Stimulated activated CD4-positive, alpha-beta T cell treated with anti-CD3 and anti-CD28 coated beads, Interleukin-15, amount 100 ng/mL, for 48 hours (primary cell): ENCODE data around the gene ALKBH4.
A peak's percentile ranks its signal among the peaks of the same experiment; 100 is the strongest.
"Not testable (repeated sequence)": the region's sequence is repeated elsewhere in the genome, so short reads cannot be mapped to it uniquely, and the experiment has no call there.

Experiments
- DNase-seq, 2 donors: peaks; one replicate each; pipeline ENCODE4 v3.0.0-alpha.2; 2020; ENCODE audit warnings: low read depth in 2 of 2

ALKBH4 gene

GRCh38 chr7:102455596-102455995 lies 9.1 kb downstream of the ALKBH4 start:
- DNase-seq: no peak

- DNase-seq: not testable (repeated sequence)
These were observed 9.7 kb downstream of the ALKBH4 start for GRCh38 chr7:102454932-102455331.

- no peak for DNase-seq
These were observed 10.2 kb downstream of the ALKBH4 start for GRCh38 chr7:102454468-102454867.

DNA sequence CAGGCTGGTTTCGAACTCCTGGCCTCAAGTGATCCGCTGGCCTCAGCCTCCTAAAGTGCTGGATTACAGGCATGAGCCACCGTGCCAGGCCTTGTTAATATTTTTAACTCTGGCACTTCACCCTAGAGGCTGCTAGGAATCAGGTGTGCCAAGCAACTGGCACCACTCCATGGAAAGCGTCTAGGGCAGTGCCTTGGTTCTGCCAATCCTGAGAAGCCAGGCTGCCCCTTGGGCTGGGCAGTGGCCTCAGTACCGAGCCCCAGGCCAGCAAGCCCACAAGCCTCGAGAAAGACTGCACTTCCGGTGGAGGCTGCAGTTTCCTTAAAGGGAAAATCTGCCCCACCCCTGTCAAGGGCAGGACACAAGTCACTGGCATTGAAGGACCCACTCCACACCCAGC lies 11.3 kb downstream of the ALKBH4 start:
- no peak for DNase-seq

DNA sequence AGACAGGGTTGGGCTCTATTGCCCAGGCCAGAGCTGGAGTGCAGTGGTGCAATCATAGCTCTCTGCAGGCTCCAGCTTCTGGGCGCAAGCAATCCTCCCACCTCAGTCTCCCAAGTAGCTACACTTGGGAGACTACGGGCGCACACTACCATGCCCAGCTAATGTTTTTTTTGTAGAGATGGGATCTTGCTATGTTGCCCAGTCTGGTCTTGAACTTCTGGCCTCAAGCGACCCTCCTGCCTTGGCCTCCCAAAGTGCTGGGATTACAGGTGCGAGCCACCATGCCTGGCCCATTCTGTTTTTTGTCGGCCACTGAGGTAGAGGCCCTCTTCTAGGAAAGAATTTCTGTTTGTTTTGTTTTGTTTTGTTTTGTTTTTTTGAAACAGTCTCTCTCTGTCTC lies 12.2 kb downstream of the ALKBH4 start:
- DNase-seq: no peak

DNA sequence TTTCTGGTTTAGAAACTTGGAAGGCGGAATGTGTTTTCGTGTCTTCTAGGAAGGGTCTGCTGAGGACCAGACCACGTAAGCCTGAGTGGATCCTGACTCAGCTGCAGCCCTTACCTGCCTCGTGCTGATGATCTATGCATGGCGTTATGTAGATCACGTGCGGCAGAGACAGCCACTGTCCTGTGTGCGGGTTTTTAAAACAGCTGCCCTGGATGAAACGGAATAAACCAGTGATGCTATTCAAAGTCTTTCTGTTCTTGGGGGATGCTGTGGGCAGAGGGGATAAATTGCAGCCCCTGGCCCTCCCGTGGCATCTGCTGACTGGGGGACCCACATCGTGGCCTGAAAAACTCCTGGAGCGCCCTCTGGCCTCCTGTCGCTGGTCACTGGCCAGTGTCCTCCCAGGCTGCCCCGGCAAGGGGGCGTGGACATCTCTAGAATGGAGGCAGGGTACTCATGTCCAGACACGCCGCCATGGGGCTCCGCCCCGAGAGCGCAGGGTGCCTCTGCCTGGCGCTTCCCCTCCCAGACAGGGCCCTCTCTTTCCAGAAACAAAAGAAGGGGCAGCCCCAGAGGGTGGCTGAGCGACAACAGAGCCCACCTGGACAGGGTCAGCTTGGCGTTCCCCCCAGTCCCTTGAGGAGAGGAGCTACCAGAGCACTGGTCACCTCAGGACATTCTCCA lies 13.2 kb downstream of the ALKBH4 start:
- no peak for DNase-seq

GRCh38 chr7:102450242-102450641 lies 14.4 kb downstream of the ALKBH4 start:
- DNase-seq: no peak

DNA sequence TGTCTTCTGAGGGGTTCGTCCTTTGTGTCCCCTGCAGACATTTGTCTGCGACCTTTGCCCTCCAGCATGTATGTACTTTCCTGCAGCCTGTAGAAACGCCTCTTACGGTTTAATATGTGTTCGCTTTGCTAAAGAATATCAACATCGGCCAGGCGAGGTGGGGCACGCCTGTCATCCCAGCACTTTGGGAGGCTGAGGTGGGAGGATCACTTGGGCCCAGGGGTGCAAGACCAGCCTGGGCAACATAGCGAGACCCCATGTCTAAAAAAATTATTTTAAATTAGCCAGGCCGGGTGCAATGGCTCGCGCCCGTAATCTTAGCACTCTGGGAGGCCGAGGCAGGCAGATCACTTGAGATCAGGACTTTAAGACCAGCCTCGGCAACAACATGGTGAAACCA lies 15.5 kb downstream of the ALKBH4 start:
- DNase-seq: no peak

DNA sequence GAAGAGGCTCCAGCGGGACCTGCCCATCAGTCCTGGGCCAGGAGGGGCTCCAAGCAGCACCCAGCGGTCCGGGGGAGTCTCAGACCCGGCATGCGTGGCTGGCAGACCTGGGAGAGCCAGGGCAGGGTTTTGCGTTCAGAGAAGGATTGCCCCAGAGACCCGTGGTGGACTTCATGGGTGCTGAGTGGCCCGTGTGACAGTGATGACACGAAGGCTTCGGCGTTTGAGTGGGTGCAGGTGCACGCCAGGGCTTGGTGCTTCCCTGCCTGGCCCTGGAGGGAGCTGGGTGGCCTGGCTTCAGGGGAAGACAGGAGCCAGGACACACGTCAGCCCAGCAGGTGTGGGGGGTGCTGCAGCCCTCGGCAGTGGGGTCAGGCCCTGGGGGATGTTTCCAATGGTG lies 17.4 kb downstream of the ALKBH4 start:
- DNase-seq: no peak

DNA sequence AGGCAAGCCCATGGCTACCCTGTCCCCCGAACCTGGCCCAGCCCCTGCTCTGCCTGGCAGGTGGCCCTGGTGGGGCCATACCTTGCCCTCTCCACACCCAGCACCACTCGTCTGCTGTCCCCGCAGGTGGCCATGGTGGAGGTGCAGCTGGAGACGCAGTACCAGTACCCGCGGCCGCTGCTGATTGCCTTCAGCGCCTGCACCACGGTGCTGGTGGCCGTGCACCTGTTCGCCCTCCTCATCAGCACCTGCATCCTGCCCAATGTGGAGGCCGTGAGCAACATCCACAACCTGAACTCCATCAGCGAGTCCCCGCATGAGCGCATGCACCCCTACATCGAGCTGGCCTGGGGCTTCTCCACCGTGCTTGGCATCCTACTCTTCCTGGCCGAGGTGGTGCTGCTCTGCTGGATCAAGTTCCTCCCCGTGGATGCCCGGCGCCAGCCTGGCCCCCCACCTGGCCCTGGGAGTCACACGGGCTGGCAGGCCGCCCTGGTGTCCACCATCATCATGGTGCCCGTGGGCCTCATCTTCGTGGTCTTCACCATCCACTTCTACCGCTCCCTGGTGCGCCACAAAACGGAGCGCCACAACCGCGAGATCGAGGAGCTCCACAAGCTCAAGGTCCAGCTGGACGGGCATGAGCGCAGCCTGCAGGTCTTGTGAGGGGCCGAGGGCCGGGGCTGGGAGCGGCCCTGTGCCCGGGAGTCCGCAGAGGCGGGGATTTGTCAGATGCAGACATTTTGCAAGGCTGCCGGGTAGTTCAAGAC lies 18.1 kb downstream of the ALKBH4 start:
- no peak for DNase-seq

GRCh38 chr7:102445674-102446071 lies 19.0 kb downstream of the ALKBH4 start:
- no peak for DNase-seq

- no peak for DNase-seq
These were observed 19.5 kb downstream of the ALKBH4 start for GRCh38 chr7:102444961-102445673.

DNA sequence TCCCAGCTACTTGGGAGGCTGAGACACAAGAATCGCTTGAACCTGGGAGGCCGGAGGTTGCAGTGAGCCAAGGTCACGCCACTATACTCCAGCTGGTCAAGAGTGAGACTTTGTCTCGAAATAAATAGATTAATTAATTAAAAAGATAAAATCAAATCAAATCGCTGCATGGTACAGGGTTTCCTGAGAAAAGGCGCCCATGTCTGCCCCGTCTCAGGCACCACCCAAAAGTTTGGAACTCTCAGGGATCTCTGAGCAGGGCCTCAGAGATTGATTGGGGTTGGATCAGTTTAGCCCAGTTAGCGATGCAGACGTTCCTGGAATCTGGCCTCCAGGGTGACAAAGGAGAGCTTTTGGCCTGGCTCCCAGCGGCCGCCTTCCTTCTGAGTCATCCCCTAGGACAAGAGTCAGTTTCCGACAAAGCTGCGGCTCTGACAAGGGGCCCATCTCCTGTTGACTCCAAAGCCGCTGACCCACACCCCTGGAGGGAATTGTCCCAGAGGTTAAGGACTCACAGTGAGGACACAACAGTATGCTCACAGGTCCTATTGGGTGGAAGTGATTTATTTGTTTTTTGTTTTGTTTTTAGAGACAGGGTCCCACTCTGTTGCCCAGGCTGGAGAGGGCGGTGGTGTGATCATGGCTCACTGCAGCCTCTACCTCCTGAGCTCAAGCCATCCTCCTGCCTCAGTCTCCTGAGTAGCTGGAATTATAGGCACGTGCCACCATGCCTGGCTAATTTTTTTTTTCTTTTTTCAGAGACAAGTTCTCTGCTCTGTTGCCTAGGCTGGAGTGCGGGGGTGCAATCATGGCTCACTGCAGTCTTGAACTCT lies 24.5 kb downstream of the ALKBH4 start:
- DNase-seq: no peak

DNA sequence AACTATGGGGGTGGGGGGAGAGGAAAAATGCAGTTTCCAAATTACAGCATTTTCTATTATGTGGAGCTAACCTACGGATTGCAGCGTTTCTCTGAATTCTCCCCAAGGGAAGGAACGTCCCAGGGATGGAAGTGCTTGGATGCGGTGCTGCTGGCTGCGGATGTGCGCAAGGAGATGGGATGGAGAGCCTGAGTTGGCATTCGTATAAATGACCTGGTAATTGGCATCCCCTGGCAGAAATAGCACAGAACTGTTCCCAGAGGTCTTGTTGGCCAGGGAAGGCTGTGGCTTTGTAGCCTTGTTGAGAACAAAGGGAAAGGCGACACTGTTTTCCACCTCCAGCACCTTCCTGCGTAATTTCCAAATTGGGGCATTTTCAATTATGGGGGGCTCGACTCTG lies 28.5 kb downstream of the ALKBH4 start:
- DNase-seq: no peak

- DNase-seq: no peak
These were observed 30.6 kb downstream of the ALKBH4 start for GRCh38 chr7:102434039-102434486.

GRCh38 chr7:102433219-102434038 lies 31.2 kb downstream of the ALKBH4 start, which contains the start of gene ORAI2:
Gene ORAI2, plus strand, starts transcription at chr7:102433575. Its CDS starts 5,382 bp downstream, at chr7:102438957.
- peak; percentile 70 to 80 for DNase-seq

- no peak for DNase-seq
These were observed 32.0 kb downstream of the ALKBH4 start for GRCh38 chr7:102432442-102433218.

DNA sequence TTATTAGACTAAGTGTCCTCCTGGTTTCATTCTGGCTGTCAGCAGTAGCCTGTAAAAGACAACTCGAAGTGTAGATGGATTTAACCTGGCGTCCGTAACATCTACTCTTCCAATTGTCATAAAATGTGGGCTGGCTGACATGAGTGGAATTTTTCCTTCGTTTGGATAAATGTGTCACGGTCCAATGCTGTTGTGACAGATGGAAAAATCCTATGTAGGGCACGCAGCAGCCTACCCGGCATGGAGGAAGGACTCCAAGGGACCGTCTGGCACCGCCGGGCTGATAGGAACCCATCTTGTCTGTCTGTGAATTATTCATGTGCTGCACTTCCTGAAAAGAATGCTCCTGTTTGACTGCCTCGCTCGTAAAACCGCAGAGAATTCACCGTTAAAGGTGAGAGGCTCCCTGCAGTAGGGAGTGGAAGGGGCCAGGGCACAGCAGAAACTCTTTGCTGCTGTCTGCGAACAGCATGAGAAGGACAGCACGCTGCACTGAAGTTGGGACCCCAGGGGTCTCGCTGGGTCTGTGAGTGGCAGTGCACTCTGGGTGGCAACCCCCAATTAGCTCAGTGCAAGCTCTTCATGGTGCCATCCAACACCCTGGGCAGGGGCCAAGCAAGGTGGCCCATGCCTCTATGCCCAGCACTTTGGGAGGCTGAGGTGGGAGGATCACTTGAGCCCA lies 32.9 kb downstream of the ALKBH4 start:
- DNase-seq: no peak

GRCh38 chr7:102429141-102429899 lies 35.3 kb downstream of the ALKBH4 start:
- no peak for DNase-seq
